HG02623 (cell line): ENCODE results near the gene NCAM2.

Source experiments
- ATAC-seq: cut with Tn5 transposase; IDR thresholded peaks from one replicate; pipeline ENCODE4 v1.9.1; 2021; ENCODE audit warnings: moderate library complexity; ENCODE audit not compliant: unreplicated experiment

The NCAM2 gene

GRCh38 chr21:21163904-21164303, 165.7 kb downstream of the NCAM2 start:
- ATAC-seq: peak; percentile 82

- ATAC-seq: no peak
These were observed 166.9 kb downstream of the NCAM2 start for GRCh38 chr21:21165063-21165645.

- ATAC-seq: no peak
These were observed 176.5 kb downstream of the NCAM2 start for GRCh38 chr21:21174676-21175075.

- ATAC-seq: no peak
These were observed 177.7 kb downstream of the NCAM2 start for GRCh38 chr21:21175798-21176334.

GRCh38 chr21:21177353-21177986, 179.3 kb downstream of the NCAM2 start:
- no peak for ATAC-seq

- ATAC-seq: no peak
These were observed 181.6 kb downstream of the NCAM2 start for GRCh38 chr21:21179619-21180298.

- no peak for ATAC-seq
These were observed 184.3 kb downstream of the NCAM2 start for GRCh38 chr21:21182401-21183010.

- no peak for ATAC-seq
These were observed 184.9 kb downstream of the NCAM2 start for GRCh38 chr21:21183092-21183491.

- no peak for ATAC-seq
These were observed 186.7 kb downstream of the NCAM2 start for GRCh38 chr21:21184771-21185528.

GRCh38 chr21:21187579-21187978, 189.4 kb downstream of the NCAM2 start:
- ATAC-seq: no peak

GRCh38 chr21:21188513-21189195, 190.4 kb downstream of the NCAM2 start:
- ATAC-seq: no peak

- ATAC-seq: no peak
These were observed 197.3 kb downstream of the NCAM2 start for GRCh38 chr21:21195417-21195943.

GRCh38 chr21:21196087-21196486, 197.9 kb downstream of the NCAM2 start:
- ATAC-seq: no peak

- no peak for ATAC-seq
These were observed 198.6 kb downstream of the NCAM2 start for GRCh38 chr21:21196848-21197247.

GRCh38 chr21:21199342-21200102, 201.3 kb downstream of the NCAM2 start:
- ATAC-seq: no peak

GRCh38 chr21:21200103-21200938, 202.1 kb downstream of the NCAM2 start:
- no peak for ATAC-seq

- no peak for ATAC-seq
These were observed 202.9 kb downstream of the NCAM2 start for GRCh38 chr21:21200939-21201615.

GRCh38 chr21:21203822-21204339, 205.7 kb downstream of the NCAM2 start:
- ATAC-seq: no peak
